AG09319 (cell line): ENCODE measurements around the gene ATP5MC2.

Experiments used
- DNase-seq: peaks from one replicate; pipeline ENCODE4 v3.0.0-alpha.2; 2010; ENCODE audit warnings: low read depth; ENCODE audit errors: extremely low read depth
- CTCF ChIP-seq: IDR thresholded peaks from 2 replicates; pipeline ENCODE4 v1.5.1; 2011; ENCODE audit warnings: low read depth, mild to moderate bottlenecking, inconsistent platforms, low read length, moderate library complexity

Gene ATP5MC2

GRCh38 chr12:53677016-53677799 lies 1.3 kb upstream of the ATP5MC2 start:
- no peak for TF ChIP-seq CTCF
- DNase-seq = no peak

GRCh38 chr12:53676656-53677015 lies 753 bp upstream of the ATP5MC2 start:
- no peak for TF ChIP-seq CTCF
- no peak for DNase-seq

- no peak for TF ChIP-seq CTCF
- DNase-seq = no peak
Observed at GRCh38 chr12:53674977-53675700, 744 bp downstream of the ATP5MC2 start.

GRCh38 chr12:53670971-53671370 lies 4.9 kb downstream of the ATP5MC2 start:
- TF ChIP-seq CTCF = no peak
- DNase-seq = no peak

- DNase-seq = no peak
- no peak for TF ChIP-seq CTCF
Observed at GRCh38 chr12:53670308-53670707, 5.6 kb downstream of the ATP5MC2 start.

GRCh38 chr12:53667080-53667479 lies 8.8 kb downstream of the ATP5MC2 start:
- no peak for DNase-seq
- no peak for TF ChIP-seq CTCF

- no peak for DNase-seq
- no peak for TF ChIP-seq CTCF
Observed at GRCh38 chr12:53664936-53665335, 10.9 kb downstream of the ATP5MC2 start.
